ENCODE data around the gene LRRC4C.

DNA sequence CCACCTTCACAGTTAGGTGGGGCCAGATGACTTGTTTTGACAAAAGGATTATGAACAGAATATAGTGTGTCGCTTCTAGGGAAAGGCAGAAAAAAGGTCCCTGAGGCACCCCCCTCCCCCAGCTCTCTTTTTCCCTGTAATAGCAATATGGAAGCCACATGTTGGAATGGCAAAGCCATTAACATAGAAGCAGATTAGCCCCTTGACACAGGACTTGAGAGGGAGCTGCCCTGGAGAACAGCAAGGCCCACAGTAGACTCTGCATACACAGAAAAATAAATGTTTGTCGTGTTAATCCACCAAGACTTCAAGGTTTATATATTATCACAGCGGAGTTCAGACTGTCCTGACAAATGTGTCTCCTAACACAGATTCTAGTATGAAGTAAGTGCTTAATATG lies 1222.9 kb downstream of the LRRC4C start:
- TF ChIP-seq, protein P1, sequence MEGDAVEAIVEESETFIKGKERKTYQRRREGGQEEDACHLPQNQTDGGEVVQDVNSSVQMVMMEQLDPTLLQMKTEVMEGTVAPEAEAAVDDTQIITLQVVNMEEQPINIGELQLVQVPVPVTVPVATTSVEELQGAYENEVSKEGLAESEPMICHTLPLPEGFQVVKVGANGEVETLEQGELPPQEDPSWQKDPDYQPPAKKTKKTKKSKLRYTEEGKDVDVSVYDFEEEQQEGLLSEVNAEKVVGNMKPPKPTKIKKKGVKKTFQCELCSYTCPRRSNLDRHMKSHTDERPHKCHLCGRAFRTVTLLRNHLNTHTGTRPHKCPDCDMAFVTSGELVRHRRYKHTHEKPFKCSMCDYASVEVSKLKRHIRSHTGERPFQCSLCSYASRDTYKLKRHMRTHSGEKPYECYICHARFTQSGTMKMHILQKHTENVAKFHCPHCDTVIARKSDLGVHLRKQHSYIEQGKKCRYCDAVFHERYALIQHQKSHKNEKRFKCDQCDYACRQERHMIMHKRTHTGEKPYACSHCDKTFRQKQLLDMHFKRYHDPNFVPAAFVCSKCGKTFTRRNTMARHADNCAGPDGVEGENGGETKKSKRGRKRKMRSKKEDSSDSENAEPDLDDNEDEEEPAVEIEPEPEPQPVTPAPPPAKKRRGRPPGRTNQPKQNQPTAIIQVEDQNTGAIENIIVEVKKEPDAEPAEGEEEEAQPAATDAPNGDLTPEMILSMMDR (IDR thresholded peaks at IDR 0.05), result no peak
- no peak for TF ChIP-seq POLR2AphosphoS5 (IDR thresholded peaks at IDR 0.05)

All from gastroesophageal sphincter (tissue), 3 donors.